Measurements from ENCODE around the gene GOT2.

GRCh38 chr16:58670177-58670576, 63.9 kb downstream of the GOT2 start:
- TF ChIP-seq EZH2 (IDR thresholded peaks at IDR 0.05; ENCODE audit: insufficient read depth, poor library complexity, severe bottlenecking): no peak
- no peak for TF ChIP-seq EZH2phosphoT487 (IDR thresholded peaks at IDR 0.05; ENCODE audit: insufficient read depth, low read depth)

Measured in GM23248 (cell line).